HG03469 (cell line): ENCODE measurements around the gene IL4R.
"Not testable (repeated sequence)": the region's sequence is repeated elsewhere in the genome, so short reads cannot be mapped to it uniquely, and the experiment has no call there.

Source experiments
- ATAC-seq: cut with Tn5 transposase; IDR thresholded peaks from one replicate; pipeline ENCODE4 v1.9.1; 2021; ENCODE audit warnings: mild to moderate bottlenecking, moderate library complexity, moderate number of reproducible peaks; ENCODE audit not compliant: unreplicated experiment

IL4R gene

DNA sequence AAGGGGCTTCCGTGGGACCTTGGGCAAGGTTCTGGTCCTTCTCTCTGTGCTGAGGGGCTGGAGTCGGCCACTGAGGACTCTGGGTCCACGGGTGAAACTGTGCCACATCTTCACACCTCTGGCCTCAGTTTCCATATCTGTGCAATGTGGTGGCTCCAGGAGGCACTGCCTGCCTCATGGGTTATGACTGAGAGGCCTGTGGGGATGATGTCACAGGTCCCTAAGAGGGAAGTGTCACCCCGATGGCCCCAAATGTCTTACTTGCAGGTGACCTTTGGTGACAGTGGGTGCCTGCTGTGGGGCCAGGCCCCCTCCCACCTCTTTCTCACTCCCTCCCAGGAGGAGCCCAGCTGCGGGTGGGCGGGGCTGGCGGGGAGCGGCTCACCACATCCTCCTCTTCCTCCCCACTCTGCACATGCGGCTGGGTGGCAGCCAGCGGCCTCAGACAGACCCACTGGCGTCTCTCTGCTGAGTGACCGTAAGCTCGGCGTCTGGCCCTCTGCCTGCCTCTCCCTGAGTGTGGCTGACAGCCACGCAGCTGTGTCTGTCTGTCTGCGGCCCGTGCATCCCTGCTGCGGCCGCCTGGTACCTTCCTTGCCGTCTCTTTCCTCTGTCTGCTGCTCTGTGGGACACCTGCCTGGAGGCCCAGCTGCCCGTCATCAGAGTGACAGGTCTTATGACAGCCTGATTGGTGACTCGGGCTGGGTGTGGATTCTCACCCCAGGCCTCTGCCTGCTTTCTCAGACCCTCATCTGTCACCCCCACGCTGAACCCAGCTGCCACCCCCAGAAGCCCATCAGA lies 88.2 kb downstream of the IL4R start, which contains the start of gene IL21R:
TSS of gene IL21R (plus strand) at position 407 of the 801 bp plus-strand sequence. CDS start 27,898 bp downstream, outside the sequence.
- peak; percentile 35 for ATAC-seq

DNA sequence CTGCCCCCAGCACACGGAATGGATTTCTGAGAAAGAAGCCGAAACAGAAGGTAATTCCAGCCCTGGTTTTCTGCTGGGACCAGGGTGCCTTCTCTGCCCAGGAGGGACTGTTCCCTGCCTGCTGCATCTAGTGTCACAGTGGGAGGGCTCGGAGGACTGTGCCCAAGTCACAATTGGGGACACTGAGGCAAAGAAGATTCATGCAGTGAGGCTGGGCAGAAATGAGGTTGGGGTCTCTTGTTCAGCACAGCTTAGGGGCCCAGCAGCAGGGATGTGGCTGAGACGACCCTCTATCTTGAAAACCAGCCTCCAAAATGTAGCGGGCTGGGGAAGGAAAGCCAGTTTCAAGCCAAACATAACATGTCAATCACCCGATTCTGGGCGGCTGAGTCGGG lies 88.8 kb downstream of the IL4R start:
- no peak for ATAC-seq

DNA sequence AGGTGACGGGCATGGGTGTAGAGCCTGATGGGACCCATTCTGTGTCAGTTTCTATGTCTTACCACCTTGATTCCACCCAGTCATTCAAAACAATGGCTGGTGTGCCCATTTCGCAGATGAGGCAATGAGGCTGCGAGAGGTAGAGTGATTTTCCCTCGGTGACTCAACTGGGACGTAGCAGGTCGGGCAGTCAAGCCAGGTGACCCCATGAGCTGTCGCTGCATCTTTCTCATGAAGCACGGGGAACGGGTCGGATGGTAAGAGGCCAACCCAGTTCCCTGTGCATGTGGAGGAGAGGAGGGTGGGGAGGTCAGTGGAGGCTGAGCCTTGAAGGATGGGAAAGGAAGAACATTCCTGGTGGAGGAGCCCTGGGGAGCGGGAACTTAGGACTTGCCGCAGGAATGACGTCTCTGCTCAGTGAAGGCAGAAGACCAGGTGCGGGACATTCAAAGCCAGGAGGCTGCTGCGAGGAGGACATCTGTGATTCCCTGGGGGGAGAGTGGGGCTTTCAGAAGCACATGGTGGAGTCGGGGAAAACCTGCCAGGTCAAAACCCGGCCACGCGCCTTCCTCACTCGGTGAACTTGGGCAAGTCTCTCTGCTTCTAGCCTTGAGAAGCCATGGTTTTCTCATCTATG lies 89.3 kb downstream of the IL4R start:
- no peak for ATAC-seq

DNA sequence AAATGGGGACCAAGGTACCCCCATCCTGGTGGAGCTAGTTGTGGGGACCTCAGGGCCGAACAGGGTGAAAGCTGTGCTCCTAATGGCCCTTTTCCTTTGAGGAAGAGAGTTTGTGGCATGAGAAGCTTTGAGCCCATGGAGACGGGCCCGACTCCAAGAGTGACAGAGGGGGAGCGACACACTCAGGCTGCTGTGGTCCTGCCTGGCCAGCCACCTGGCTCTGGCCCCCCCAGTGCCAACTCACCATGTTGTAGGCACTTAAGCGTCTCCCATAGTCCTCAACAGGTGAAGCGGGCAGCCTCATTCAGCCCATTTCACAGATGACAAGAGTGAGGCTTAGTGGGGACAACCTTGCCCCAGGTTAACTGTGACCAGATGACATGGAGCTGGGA lies 89.8 kb downstream of the IL4R start:
- ATAC-seq, result no peak

DNA sequence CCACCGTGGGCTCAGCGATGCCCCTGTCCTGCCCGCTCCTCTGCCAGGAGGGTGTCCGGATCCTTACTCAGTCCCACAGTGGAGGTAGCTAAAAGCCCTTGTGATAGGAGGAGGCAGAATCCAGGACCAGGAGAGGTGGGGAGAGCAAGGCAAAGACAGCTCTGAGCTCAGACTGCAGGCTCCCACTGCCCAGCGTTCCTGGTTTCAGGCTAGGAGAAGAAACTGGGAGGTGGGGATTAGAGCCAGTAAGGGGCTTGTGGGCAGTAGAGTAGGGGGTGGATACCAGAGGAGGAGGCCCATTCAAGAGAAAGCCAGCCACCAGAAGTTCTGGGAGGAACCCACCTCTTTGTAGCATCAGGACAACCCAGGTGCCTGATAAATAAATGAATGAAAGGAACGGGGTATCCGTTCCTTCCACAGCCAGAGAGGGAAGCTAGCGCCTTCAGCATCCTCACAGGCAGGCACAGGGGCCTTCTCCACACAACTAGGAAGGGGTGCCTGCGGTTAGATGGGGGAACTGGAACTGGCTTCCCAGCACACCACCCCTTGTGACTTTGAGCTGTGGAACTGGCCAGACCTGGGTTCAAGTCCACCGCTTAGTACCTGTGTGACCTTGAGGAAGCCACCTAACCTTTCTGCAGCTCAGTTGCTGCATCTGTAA lies 90.5 kb downstream of the IL4R start:
- no peak for ATAC-seq

DNA sequence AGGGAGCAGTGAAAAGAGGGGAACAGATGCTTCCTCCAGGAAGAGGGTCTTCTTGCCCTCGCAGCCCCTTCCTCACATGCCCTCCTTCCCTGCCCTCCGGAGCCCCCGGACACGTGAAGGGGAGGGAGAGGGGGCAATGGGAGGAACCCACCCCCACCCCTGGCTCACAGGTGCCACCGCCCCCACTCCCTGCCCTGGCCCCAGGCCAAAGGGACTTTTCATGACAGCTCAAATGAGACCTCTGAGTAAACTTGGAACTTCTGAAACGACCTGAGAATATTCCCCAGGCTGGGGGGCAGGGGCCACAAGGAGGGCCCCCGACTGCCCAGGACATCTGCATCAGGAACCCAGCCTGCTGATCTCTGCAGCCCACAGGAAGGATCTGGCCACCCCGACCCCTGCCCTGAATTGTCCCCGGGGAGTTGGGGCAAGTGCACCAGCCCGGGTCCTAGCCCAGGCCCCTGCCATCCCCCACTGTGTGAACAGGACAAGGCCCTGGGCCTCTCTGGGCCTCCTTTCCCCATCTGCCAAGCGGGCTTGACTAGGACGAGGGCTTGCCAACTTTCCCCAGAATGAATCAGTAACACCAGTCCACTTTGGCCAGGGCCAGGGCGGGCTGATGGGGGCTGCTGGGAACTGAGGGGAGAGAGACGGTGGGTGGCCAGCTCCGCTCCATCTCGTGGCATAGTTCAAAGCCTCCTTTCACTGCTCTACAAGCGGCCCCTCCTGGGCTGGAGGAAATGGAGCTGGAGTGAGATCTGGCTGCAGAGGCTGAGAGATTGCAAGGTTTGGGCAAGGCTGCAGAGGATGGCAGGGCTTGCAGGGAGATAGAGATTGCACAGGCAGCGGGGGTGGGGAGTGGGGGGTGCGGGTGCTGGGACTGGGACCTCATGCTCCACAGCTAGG lies 92.0 kb downstream of the IL4R start:
- ATAC-seq, result no peak

DNA sequence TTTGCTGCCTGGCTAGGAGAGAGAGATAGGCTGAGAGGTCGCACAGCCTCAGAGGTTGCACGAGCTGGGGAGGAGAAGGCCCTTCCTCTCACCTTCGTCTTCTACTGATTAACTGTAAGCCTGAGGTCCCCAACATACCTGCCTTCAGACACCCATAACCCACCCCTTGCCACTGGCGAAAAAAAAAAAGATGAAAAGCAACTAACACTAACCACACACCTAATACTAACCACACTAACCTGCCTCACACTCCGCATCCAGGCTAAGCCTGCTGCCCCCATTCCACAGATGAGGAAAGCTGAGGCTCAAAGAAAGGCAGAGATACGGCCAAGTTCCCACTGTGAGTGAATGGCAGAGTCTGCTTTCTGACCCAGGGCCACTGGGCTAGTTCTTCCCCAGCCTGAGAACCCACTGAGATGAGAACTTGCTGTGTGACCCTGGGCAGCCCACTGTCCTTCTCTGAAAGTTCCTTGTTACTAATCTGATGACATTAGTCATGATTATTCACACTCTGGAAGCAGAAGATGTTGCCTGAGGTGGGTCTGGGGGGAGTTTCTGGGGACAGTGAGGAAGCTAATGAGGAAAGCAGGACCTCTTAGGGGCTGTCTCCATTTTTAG lies 92.8 kb downstream of the IL4R start:
- no peak for ATAC-seq

DNA sequence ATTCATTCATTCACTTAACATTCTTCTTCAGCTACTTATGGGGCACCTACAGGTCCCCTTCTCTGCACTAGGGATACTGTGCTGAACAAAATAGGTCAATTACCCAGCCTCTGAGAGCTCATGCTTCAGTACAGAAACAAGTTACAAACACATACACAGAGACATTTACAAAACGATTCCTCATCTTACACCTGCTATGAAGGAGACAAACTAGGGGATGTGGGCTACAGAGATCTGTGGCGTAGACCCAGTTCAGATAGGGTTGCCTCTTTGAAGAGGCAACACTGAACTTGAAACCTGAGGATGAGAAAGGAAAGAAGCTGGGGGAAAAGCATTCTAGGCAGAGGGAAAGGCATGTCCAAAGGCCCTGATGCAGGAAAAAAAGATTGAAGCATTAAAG lies 93.4 kb downstream of the IL4R start:
- ATAC-seq, result no peak

DNA sequence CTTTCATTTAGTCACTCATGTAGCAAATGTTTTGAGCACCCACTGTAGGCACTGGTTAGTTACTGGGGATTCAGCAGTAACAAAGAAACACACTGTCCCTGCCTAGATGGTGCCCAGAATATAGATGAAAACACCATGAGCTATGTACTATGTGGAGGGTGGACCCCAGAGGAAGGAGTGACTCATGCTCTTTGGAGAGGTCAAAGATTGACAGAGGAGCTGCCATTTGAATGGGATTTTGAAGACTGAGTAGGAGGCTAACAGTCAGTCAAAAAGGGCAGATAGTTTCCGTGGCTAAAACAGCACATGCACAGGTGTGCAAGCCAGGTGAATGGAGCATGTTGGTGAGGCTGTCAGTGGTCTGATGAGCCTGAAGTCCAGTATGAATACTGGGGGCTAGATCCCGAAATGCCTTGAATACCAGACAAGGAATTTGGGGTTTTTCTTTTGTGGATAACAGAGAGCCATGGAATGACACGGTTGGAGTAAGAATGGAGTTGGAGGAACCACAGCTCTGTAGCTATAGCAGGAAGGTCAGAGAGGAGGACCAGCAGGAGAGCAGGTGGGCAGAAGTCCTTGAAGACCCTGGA lies 94.3 kb downstream of the IL4R start:
- peak; percentile 32 for ATAC-seq

DNA sequence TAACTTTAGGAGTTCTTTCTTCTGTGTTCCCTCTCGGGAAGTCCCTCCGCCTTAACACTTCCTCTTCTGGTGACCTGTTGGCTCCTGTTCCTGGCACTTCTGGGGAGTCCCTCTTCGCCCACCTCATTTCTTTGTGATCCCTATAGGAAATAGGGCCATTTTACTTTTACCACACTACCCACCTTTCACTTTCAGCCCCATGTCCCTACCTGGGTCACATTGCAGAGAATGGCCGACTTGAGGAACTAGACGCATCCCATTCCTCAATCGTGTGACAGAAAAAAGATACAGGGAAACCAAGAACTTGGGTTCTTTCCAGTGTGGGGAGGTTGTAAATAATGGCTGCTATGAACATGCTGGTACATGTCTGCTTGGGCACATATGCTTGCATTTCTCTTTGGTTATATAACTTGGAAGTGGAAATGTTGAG lies 94.8 kb downstream of the IL4R start:
- no peak for ATAC-seq

DNA sequence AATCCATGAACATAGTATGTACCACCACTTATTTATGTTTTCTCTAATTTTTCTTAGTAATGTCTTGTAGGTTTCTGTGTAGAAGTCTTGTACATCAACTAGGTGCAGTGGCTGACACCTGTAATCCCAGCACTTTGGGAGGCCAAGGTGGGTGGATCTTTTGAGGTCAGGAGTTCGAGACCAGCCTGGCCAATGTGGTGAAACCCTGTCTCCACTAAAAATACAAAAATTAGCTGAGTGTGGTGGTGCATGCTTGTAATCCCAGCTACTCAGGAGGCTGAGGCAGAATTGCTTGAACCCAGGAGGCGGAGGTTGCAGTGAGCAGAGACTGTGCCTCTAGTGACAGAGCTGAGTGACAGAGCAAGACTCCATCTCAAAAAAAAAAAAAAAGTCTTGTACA lies 96.2 kb downstream of the IL4R start:
- ATAC-seq, result not testable (repeated sequence)

DNA sequence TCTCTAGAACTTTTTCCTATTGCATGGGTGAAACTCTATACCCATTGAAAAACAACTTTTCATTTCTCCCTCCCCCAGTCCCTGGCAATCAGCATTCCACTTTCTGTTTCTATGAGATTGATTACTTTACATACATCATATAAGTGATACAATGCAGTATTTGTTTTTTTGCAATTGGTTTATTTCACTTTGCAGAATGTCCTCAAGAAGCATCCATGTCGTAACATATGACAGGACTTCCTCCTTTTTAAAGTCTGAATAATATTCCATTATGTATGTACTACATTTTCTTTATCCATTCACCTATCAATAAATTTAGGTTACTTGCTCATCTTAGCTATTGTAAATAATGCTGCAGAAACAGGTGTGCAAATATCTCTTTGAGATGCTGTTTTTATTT lies 97.0 kb downstream of the IL4R start:
- no peak for ATAC-seq

DNA sequence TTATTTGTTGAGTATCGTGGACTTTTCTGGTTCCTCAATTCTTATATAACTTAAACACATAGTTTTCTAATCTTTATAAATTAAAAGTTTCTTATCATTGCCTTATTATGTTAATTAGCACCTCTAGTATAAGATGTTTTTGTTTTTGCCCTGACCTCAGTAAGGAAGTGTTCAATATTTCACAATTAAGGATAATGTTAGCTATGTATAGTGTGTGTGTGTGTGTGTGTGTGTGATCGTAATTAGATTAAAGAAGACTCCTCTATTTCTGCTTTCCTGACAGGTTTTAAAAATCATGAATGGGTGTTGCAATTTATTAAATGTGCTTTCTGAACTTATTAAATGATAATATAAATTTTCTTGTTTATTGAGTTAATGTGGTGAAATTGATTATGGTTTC lies 100.2 kb downstream of the IL4R start:
- ATAC-seq, result no peak
